WERI-Rb-1 (cell line): ENCODE measurements around the gene TENM3.

Experiments used
- DNase-seq: peaks from one replicate; pipeline ENCODE4 v3.0.0-alpha.2; 2020
- H3K27ac ChIP-seq: fragments of 250-450 bp; sonication (Bioruptor Pico); 2 replicates; pipeline ENCODE4 v1.5.1; 2020; ENCODE audit warnings: mild to moderate bottlenecking, moderate library complexity
- H3K27me3 ChIP-seq: fragments of 250-450 bp; sonication (Bioruptor Pico); 2 replicates; pipeline ENCODE4 v1.5.1; 2021; ENCODE audit warnings: mild to moderate bottlenecking, low read depth, moderate library complexity; ENCODE audit not compliant: insufficient read depth, severe bottlenecking
- H3K36me3 ChIP-seq: fragments of 250-450 bp; sonication (Bioruptor Pico); 2 replicates; pipeline ENCODE4 v1.5.1; 2020; ENCODE audit warnings: mild to moderate bottlenecking, moderate library complexity
- H3K4me3 ChIP-seq: 2 replicates; pipeline ENCODE4 v1.5.1; 2011; ENCODE audit warnings: low read depth, mild to moderate bottlenecking, control low read depth, low read length
- H3K9me3 ChIP-seq: fragments of 250-450 bp; sonication (Bioruptor Pico); 2 replicates; pipeline ENCODE4 v1.5.1; 2021; ENCODE audit warnings: mild to moderate bottlenecking, moderate library complexity; ENCODE audit not compliant: severe bottlenecking
- TF ChIP-seq, protein P1 (sequence below): IDR thresholded peaks from 2 replicates; pipeline ENCODE4 v1.5.1; 2011; ENCODE audit warnings: low read depth, mild to moderate bottlenecking, control low read depth, inconsistent platforms, low read length

The TENM3 gene

GRCh38 chr4:182286035-182286434 lies 42.8 kb downstream of the TENM3 start:
- Histone ChIP-seq H3K27me3 (no peaks in the 10 kb centered on the region), H3K36me3 (no peaks in the 10 kb centered on the region), H3K4me3 (no peak overlapping the region), H3K9me3 (no peaks in the 10 kb centered on the region), H3K27ac (no peak overlapping the region)
- TF ChIP-seq, protein P1, sequence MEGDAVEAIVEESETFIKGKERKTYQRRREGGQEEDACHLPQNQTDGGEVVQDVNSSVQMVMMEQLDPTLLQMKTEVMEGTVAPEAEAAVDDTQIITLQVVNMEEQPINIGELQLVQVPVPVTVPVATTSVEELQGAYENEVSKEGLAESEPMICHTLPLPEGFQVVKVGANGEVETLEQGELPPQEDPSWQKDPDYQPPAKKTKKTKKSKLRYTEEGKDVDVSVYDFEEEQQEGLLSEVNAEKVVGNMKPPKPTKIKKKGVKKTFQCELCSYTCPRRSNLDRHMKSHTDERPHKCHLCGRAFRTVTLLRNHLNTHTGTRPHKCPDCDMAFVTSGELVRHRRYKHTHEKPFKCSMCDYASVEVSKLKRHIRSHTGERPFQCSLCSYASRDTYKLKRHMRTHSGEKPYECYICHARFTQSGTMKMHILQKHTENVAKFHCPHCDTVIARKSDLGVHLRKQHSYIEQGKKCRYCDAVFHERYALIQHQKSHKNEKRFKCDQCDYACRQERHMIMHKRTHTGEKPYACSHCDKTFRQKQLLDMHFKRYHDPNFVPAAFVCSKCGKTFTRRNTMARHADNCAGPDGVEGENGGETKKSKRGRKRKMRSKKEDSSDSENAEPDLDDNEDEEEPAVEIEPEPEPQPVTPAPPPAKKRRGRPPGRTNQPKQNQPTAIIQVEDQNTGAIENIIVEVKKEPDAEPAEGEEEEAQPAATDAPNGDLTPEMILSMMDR, result no peak
- DNase-seq, result no peak

DNA sequence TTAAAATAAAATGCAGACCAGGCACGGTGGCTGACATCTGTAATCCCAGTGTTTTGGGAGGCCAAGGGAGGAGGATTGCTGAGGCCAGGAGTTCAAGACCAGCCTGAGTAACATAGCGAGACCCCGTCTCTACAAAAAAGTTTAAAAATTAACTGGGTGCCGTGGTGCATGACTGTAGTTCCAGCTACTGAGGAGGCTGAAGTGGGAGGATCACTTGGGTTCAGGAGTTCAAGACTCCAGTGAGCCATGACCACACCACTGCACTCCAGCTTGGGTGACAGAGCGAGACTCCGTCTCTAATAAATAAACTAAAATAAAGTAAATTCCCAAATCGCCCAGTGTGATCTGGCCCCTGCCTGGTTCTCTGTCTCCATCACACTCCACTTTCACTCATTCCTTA lies 43.7 kb downstream of the TENM3 start:
- no peak for DNase-seq
- Histone ChIP-seq H3K27me3 (no peaks in the 10 kb centered on the region), H3K27ac (no peak overlapping the region), H3K36me3 (no peaks in the 10 kb centered on the region), H3K9me3 (no peaks in the 10 kb centered on the region), H3K4me3 (no peak overlapping the region)
- TF ChIP-seq, protein P1, result no peak

- no peaks in the 10 kb centered on the region for H3K27me3 ChIP-seq
Measured at GRCh38 chr4:182288534-182288933, 45.3 kb downstream of the TENM3 start.

GRCh38 chr4:182289809-182290208 lies 46.6 kb downstream of the TENM3 start:
- TF ChIP-seq, protein P1, result no peak
- DNase-seq, result no peak
- Histone ChIP-seq H3K27ac (no peak overlapping the region), H3K9me3 (no peaks in the 10 kb centered on the region), H3K27me3 (no peaks in the 10 kb centered on the region), H3K4me3 (no peak overlapping the region), H3K36me3 (no peaks in the 10 kb centered on the region)

More at GRCh38 chr4:182288534-182288933, 45.3 kb downstream of the TENM3 start:
- no peak for DNase-seq
- TF ChIP-seq, protein P1, result no peak
- no peaks in the 10 kb centered on the region for H3K36me3 ChIP-seq
- no peaks in the 10 kb centered on the region for H3K9me3 ChIP-seq
- H3K4me3 ChIP-seq, result no peak overlapping the region
- no peak overlapping the region for H3K27ac ChIP-seq

GRCh38 chr4:182291175-182291574 lies 48.0 kb downstream of the TENM3 start:
- no peaks in the 10 kb centered on the region for H3K9me3 ChIP-seq
- no peak overlapping the region for H3K27ac ChIP-seq
- TF ChIP-seq, protein P1, result no peak
- no peak overlapping the region for H3K4me3 ChIP-seq
- no peak for DNase-seq
- no peaks in the 10 kb centered on the region for H3K27me3 ChIP-seq
- no peaks in the 10 kb centered on the region for H3K36me3 ChIP-seq

DNA sequence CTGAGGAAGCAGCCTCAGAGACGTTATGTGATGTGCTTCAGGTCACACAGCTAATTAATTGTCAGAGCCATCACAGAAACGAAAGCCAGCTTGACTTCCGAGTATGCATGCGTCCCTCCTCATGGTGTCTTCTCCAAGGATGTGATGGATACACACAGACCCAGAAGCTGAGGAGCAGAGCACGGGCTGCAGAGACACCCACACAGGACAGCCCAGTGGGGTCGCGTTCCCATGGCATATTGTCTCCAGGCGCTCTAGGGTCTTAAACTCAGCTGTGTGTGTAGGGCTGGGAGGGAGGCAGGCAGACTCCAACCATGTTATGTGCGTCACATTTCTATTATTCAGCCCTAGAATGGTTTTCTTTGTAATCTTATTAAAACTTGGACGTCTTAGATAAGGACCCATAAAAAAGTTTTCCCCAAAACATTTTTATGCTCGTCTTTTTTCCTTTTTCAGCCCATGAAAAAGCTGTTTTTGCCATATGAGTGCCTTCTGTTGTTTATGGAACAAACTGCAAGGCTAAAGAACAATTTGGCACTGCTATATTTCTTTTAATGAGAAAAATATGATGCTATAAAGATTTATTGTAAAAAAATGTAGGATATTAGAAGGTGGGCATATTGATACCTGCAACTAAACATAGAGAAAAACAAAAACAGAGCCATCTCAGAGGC lies 48.5 kb downstream of the TENM3 start:
- H3K27me3 ChIP-seq, result no peaks in the 10 kb centered on the region
- no peak for DNase-seq
- H3K27ac ChIP-seq, result no peak overlapping the region
- no peak overlapping the region for H3K4me3 ChIP-seq
- no peaks in the 10 kb centered on the region for H3K9me3 ChIP-seq
- TF ChIP-seq, protein P1, result no peak
- no peaks in the 10 kb centered on the region for H3K36me3 ChIP-seq
